Testis (tissue), 3 donors: ENCODE results near the gene NFIB. TPM values are rescaled to one million over a fixed set of nuclear protein-coding genes. Genes with fewer than 3 reads are reported as not detected.
A peak's percentile ranks its signal among the peaks of the same experiment; 100 is the strongest.

Experiments
- DNase-seq: peaks from one replicate; pipeline ENCODE4 v3.0.0-alpha.2; 2019
- H3K27ac ChIP-seq, 2 donors: fragments of 200-600 bp; sonication (generic); one replicate each; pipeline ENCODE4 v1.5.1; 2019
- H3K27me3 ChIP-seq: fragments of 200-600 bp; sonication (generic); one replicate; pipeline ENCODE4 v1.5.1; 2019
- H3K36me3 ChIP-seq: fragments of 200-600 bp; sonication (generic); one replicate; pipeline ENCODE4 v1.5.1; 2017; ENCODE audit warnings: low read depth; ENCODE audit errors: missing control alignments
- H3K4me1 ChIP-seq: fragments of 200-600 bp; sonication (generic); one replicate; pipeline ENCODE4 v1.5.1; 2019
- H3K4me3 ChIP-seq, 2 donors: fragments of 200-600 bp; sonication (generic); one replicate each; pipeline ENCODE4 v1.5.1; 2017 to 2019
- H3K9me3 ChIP-seq: fragments of 200-600 bp; sonication (generic); one replicate; pipeline ENCODE4 v1.5.1; 2017
- CTCF ChIP-seq, 3 experiments: fragments of 450-650 bp in 2 of 3; fragments of 200-600 bp in 1 of 3; sonication (generic) in 1 of 3; IDR thresholded peaks; one replicate each; pipeline ENCODE4 v1.5.1; 2016 to 2019; ENCODE audit warnings: antibody characterized with exemption in 3 of 3, mild to moderate bottlenecking in 2 of 3, moderate library complexity in 1 of 3
- POLR2A ChIP-seq: fragments of 450-650 bp; IDR thresholded peaks from one replicate; pipeline ENCODE4 v1.6.1; 2017; ENCODE audit warnings: antibody characterized with exemption, mild to moderate bottlenecking, moderate library complexity
- WGBS, 2 donors: methylation state at CpG; one replicate each; pipeline ENCODE4 v1.1.5; 2018; 5-methylcytosine and 5-hydroxymethylcytosine counted together
- intact Hi-C: fragments of 100-400 bp; cut with DNase I; formaldehyde crosslinking; loops from one replicate; pipeline ENCODE4 v1.15.1; 2023; ENCODE audit warnings: low total_unique reads
- polyA plus RNA-seq: library from polyadenylated mRNA; stranded (reverse); fragments of 350-450 nt; fragmentation: Illumina TruSeq; extraction: RNeasy Lipid Tissue Mini Kit (QIAGEN cat#74804); gene quantifications from one replicate; pipeline ENCODE4 v1.2.3, GENCODE V29; 2014; ENCODE audit warnings: low read depth, low replicate concordance; ENCODE audit not compliant: insufficient read depth
- total RNA-seq, 2 donors: library from RNA; depleted of rRNA; stranded (reverse); fragments of >200 nt; gene quantifications; one replicate each; pipeline ENCODE4 v1.2.3, GENCODE V29; 2016

NFIB gene
- total and polyA plus RNA-seq, 3 donors from 2014 or later, result 8.4 to 34.7 (median 23.1) TPM

GRCh38 chr9:14350754-14351153 is 36.8 kb upstream of the NFIB start:
- WGBS, 2 donors, result 28 to 62% methylated on average over 11 of the region's 11 CpGs
- no peaks in the 10 kb centered on the region for H3K27me3 ChIP-seq
- intact Hi-C loops, result no loop called here
- DNase-seq, result no peak
- TF ChIP-seq POLR2A, result no peak
- no peak for TF ChIP-seq CTCF (IDR thresholded peaks at IDR 0.05)
- H3K27ac ChIP-seq, result no peak overlapping the region
- H3K9me3 ChIP-seq, result no peaks in the 10 kb centered on the region
- no peaks in the 10 kb centered on the region for H3K36me3 ChIP-seq
- peaks cover 8% of the 10 kb centered on the region for H3K4me1 ChIP-seq
- no peak overlapping the region for H3K4me3 ChIP-seq

GRCh38 chr9:14350349-14350728 is 36.4 kb upstream of the NFIB start:
- WGBS, 2 donors, result 38 to 53% methylated on average over 10 of the region's 10 CpGs
- Histone ChIP-seq H3K4me3 (peak overlapping the region in 1 of 2 donors; percentile 57), H3K36me3 (no peaks in the 10 kb centered on the region), H3K4me1 (peaks cover 8% of the 10 kb centered on the region), H3K27ac (no peak overlapping the region), H3K9me3 (no peaks in the 10 kb centered on the region), H3K27me3 (no peaks in the 10 kb centered on the region)
- TF ChIP-seq POLR2A, result no peak
- no peak for TF ChIP-seq CTCF (IDR thresholded peaks at IDR 0.05)
- no peak for DNase-seq
- intact Hi-C loops, result no loop called here

- peak overlapping the region in 1 of 2 donors; percentile 57 for H3K4me3 ChIP-seq
- no peaks in the 10 kb centered on the region for H3K36me3 ChIP-seq
- 40 to 48% methylated on average over 42 of the region's 42 CpGs for WGBS, 2 donors
- DNase-seq, result no peak
- intact Hi-C loops, result no loop called here
- no peaks in the 10 kb centered on the region for H3K27me3 ChIP-seq
- no peak overlapping the region for H3K27ac ChIP-seq
- H3K4me1 ChIP-seq, result peaks cover 8% of the 10 kb centered on the region
- TF ChIP-seq POLR2A (no peak), CTCF (IDR thresholded peaks at IDR 0.05) (no peak)
- H3K9me3 ChIP-seq, result no peaks in the 10 kb centered on the region
Observed at GRCh38 chr9:14349447-14350348, 35.8 kb upstream of the NFIB start.

- no peaks in the 10 kb centered on the region for H3K9me3 ChIP-seq
- no peak overlapping the region for H3K27ac ChIP-seq
- H3K4me3 ChIP-seq, result peak overlapping the region; percentile 45 to 57
- TF ChIP-seq POLR2A (no peak), CTCF (IDR thresholded peaks at IDR 0.05) (no peak)
- H3K36me3 ChIP-seq, result no peaks in the 10 kb centered on the region
- WGBS, 2 donors, result 18 to 23% methylated on average over 15 of the region's 15 CpGs
- no peak for DNase-seq
- intact Hi-C loops, result no loop called here
- no peaks in the 10 kb centered on the region for H3K27me3 ChIP-seq
- peaks cover 8% of the 10 kb centered on the region for H3K4me1 ChIP-seq
Observed at GRCh38 chr9:14349146-14349446, 35.2 kb upstream of the NFIB start.
